Inferior parietal cortex (tissue), 1 donor: ENCODE measurements around the gene KLK10.

Experiments
- DNase-seq: peaks from one replicate; pipeline ENCODE4 v3.0.0-alpha.2; 2016; ENCODE audit errors: extremely low spot score

The KLK10 gene, protein sequence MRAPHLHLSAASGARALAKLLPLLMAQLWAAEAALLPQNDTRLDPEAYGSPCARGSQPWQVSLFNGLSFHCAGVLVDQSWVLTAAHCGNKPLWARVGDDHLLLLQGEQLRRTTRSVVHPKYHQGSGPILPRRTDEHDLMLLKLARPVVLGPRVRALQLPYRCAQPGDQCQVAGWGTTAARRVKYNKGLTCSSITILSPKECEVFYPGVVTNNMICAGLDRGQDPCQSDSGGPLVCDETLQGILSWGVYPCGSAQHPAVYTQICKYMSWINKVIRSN

DNA sequence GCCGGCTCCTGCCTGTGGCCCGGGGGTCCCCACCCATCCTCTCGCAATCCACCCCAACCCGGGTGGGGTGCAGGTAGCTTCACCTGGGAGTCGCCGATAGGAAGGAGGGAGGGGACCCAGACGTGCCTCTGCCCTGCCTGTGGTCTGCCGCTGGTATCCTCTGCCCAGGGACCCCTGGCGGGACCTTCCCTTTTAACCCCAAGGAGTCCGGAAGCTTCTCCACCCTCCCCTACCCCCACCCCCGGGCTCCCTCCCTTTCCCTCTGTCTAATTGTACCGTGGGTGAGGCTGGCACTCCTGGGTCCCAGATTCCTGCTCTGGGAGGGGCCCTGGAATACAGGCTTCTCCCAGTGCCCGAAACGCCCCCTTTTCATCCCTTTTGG lies at the start of gene KLK10:
TSS of gene KLK10 (minus strand) at position 166 of the 382 bp plus-strand sequence. CDS start 579 bp downstream, outside the sequence.
- DNase-seq: no peak

DNA sequence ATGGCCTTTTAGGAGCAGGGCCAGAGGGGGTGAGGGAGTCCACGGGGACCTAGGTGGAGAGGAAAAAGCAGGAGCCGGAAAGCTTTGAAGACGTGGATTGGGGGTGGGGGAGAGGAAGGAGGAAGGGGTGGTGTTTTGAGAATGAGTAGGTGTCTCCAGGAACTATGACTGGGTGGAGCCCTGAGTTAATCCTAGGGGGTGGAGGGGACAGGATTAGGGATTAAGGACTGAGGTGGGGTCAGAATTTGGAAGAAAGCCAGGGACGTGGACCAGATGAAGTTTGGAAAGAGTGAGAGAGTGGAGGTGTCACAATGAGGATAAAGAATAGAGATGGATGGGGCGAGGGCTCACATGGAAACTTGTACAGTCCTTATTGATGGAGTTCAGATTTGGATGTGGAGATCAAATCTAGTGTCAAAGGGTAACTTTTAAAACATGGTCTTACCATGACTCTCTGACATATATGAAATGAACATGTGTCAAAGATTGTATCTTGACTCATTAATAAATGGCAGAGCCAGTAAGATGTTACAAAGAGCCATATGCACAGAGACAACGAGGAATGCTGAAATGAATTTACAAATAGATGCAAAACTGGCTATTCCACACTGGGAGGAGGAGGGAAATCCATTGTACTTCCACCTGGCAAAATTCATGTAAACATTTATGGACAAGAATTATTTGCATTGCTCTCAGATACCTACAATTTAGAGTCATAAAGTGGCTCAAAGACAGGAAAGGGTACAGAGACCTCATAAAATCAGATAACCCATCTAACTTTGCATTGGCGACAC lies 47.1 kb upstream of the KLK10 start:
- no peak for DNase-seq

DNA sequence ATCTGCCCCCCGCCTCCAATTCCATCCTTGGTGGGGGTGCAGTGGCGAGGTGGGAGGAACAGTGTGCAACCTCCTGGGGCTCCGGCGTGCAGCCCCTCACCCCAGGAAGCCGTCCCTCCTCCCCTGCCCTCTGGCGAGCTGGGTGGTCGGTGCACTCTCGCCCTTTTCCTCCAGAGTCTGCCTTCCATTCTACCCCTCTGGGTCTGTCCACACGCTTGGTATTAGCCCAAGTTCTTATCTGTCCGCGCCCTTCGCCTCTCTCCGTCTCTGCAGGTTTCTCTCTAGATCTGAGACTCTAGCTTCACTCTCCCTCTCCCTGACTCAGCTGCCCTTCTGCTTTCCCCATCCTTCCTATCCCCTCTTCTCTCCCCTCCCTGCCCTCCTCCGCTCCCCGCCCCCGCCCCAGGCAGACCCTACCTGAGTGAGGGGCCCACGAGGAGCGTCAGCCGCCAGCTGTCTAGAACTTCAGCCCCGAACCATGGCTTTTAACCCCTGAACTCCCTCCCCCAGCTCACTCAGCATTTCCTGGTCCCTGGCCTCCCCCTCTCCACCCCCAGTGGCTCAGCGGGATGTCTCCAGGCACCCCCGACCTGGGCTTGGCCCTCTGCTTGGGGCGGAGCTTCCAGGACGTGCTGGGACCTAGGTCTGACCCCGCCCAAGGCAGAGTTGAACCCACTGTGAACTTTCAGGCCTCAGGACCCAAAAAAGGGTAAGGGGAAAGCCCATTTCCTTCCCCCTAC lies 45.9 kb upstream of the KLK10 start:
- no peak for DNase-seq

DNA sequence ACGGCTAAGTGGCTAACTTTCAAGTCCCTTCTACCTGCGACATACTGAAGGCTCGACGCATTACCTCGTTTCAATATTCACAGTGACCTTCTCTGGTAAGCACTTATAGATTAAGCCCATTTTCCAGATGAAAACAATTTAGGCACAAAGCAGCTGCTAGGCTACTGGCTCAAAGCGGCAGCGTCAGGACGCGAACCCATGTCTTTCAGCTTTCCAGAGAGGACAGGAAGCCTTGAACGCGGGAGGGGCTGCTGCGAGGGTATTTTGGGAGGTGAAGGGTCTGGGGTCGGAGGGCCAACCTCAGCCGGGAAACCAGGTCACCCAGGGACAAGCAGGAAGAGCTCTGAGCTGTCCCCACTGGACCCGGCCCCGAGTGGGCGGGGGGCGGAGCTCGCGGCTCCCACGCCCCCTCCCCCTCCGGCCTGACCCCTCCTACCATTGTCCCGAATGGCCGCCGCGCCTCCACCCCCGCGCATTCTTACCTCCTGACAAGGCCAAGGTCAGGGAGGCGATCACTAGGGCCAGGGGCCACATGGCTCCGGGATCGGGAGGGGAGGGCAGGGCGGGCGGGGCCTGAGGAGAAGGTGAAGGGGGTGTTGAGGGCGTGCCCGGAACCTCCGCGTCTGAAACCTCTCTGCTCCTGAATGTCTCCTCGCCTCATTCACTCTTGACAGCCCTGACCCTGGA lies 45.2 kb upstream of the KLK10 start, which contains the start of gene KLK13:
TSS of gene KLK13 (minus strand) at position 559 of the 687 bp plus-strand sequence. CDS start at position 534, 25 bp downstream.
- DNase-seq: no peak

DNA sequence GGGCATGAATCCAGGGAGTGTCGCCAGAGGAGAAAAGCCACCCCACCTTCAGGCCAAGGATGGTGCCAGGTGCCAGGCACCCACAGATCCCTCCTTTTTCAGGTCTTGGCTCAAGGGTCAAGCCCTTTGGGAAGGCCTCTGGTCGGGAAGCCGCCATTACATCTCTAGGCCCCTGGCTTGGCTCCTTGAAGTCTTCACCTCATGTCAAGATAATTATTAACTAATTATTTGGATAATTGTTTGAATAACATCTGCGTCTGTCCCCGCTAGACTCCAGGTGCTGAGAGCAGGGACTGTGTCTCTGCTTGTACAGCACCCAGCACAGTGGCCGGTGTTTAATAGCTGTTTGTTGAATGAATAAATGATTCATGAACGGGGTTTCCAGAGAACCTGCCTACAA lies 44.2 kb upstream of the KLK10 start:
- no peak for DNase-seq

DNA sequence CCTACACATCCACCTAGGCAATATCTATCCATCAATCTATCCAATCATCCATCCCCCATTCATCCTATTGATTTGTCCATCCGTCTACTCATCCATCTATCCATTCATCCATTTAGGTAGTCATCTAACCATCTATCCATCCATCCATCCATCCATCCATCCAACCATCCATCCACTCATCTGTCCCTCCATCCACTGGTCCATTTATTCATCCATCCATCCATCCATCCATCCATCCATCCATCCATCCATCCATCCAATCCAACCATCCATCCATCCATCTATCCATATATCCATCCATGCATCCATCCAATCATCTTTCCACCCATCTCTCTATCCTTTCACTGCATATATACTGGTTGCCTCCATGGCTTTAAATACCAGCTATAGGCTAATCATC lies 41.5 kb upstream of the KLK10 start:
- DNase-seq: no peak

DNA sequence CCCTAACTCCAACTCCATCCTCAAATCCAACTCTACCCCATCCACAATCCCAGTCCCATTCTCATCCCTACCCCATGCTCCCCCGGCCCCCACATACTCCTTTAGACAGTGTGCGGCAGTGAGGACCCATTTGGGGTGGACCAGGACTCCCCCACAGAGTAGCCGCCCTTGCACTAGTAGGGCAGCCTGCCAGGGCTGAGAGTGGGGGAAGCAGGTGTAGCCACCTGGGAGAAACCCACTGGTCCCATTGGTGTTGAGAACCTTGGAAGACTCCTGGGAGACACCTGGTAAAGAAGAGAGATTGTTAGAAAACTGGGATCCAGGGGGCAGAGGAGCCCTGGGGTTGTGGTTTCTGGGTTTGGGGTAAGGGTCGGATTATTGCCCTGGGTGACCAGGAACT lies 40.8 kb upstream of the KLK10 start:
- DNase-seq: no peak

DNA sequence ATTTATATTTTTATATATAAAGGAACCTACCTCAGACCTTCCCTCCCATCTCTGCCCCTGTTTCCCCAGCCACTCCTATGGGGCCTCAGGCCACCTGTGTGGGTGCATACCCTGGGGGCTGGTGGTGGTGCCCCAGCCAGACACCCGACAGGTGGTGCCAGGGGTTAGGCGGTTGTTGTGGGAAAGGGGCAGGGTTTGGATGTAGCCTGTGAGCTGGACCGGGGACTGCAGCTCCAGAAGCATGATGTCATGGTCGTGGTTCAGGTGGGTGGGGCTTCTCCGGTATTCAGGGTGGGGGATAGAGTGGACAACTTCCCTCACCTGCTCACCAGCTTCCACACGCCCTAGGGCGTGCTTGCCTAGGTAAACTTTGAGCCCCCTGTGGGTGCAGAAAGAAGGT lies 40.2 kb upstream of the KLK10 start:
- no peak for DNase-seq

DNA sequence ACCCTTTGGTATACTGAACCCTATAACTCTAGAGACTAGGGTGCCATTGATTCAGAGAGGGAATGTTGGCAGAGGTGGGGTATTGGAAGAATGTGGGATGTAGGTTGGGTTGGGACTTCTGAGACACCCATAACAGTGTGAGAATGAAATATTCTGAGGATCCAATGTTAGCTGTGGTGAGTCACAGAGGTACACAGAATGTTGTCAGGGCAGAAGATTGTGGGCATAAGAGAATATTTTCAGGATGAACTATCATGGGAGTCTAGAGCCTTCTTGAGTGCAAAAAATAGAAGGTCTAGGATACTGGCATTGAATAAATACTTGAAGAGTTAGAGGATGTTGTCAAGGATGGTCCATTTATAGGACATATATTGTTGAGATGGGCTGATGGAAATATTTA lies 36.4 kb upstream of the KLK10 start:
- DNase-seq: no peak

DNA sequence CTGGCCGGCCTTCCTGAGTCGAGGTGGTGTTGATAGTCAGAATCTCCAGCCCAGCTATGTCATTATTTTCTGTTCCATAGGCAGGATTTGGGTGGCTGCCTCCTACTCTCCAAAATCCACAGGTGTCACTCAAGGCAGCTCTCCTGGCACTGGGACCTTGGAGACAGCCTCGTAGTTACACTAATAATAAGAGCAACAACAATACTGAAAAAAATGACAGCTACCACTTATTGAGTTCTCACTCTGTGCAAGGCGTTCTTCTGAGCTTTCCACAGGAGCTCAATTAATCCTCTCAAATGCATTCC lies 27.5 kb upstream of the KLK10 start:
- no peak for DNase-seq

DNA sequence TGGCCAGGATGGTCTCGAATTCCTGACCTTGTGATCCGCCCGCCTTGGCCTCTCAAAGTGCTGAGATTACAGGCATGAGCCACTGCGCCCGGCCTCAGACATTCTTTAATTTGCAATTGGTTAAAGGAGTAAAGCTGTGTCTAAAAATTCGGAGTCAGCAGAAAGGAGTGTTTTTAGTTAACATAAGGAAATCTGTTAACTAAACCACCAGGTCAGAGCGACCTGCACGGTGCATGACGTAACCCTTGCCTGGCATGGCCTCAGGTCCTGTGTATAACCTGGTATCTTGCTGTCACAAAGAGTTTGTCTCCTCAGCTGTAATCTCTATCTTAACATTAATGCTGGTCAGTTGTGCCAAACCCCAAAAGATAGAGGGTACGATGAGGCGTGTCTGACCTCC lies 24.8 kb upstream of the KLK10 start:
- DNase-seq: no peak

DNA sequence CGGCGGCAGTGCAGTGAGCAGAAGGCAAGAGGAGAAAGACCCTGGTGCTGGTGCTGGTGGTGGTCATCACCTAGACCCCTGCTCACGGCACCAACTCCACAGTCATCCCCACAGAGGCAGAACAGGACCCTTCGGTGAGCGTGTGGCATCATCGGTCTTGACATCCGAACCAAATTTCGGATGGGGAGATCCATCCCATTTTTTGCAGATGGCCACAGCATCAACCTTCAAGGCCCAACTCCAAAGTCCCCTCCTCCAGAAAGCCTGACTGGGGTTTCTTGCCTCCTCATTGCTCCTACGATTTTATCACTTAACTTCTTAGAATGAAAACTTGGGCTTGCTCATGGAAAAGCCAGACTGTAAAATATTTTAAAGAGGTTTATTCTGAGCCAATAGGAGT lies 24.0 kb upstream of the KLK10 start:
- DNase-seq: no peak

DNA sequence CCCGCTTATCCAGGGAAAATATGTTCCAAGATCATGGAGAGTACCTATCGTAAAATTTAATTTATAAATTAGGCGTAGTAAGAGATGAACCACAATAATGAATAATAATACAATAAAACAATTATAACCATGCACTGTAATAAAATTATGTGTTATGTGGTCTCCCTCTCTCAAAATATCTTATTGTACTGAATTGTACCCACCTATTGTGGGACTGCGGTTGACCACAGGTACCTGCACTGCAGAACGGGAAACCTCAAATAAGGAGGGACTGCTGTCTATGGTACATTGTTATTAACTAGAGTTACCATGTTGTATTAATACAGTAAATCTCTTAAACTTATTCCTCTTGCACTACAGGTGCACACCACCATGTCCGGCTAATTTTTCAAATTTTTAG lies 20.6 kb upstream of the KLK10 start:
- DNase-seq: no peak

DNA sequence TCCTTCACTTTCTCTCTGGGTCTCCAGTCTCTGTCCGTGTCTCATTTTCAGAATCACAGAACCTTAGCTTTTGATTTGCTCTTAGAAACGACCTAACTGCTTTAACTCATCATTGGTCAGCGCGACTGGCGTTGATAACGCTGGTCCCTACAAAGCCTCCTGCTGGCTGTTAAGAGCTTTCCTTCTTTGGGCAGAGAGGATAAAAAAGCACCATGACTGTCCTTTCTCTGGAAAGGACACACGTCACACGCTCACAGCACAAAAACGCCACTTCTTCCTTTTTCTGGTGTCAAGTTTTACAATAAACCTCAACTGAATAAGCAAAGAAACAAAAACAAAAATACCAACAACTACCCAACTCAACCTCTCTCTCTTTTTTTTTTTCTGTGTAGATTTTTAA lies 17.0 kb upstream of the KLK10 start:
- no peak for DNase-seq

DNA sequence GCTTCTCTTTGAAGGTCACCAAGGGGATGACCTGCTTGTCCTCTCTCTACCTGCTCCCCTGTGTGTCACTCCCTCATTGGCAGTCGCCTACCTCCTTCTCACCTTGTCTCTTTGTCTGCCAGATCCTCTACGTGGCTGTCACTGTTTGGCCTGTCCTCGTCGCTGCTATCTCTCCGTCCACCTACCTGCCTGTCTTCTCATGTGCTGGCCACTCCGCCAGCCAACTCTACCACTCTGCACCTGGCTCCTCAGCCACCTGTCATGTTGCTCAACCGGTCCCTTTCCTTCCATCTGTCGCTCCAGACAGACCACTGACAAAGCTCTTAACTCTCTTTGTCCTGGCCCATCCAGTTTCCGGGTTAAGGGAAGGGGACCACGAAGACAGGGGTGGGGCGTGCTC lies 15.2 kb upstream of the KLK10 start, which contains the start of gene KLK12:
TSS of gene KLK12 (minus strand) at position 299 of the 400 bp plus-strand sequence. CDS start 381 bp downstream, outside the sequence.
- DNase-seq: no peak

DNA sequence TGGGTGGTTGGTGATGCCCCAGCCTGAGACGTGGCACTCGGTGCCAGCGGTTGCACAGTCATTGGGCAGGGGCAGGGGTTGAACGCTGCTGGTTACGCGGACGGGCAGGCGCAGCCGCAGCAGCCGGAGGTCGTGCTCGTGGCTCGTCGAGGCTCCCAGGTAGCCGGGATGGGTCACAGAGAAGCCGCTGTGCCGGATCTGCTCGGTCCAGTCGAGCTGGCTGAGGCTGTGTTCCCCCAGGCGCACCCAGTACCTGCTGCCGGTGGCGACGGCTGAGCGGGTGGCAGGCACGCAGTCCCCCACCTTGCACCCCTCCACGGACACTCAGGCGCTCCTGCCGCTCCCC lies 12.3 kb upstream of the KLK10 start:
- DNase-seq: no peak

DNA sequence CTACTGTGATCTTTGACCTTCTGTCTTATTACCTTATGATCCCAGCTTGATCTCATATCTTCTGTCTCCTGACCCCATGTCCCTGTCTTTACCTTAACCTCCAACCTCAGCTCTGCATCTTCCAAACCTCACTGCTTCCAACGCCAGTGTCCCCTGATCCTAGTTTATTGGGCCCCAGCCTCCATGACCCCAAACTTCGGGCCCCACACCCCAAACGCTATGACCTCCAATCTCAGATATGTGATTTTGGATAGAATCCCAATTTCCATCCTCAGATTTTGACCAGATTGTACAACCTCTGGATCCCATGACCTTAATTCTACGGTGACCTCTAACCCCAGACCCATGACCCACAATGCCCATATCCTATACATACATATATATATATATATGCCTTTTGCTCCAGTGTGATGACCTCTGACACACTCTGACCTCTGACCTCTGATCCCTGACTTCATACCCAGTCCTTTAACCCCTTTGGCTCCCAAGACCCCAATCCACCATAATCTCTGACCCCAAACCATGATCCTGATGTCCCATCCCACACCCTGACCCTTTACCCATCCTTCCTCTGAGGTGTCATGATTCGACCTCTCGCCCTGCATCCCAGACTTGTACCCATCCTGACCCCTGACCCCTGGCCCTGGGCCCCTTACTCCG lies 11.8 kb upstream of the KLK10 start:
- DNase-seq: no peak

DNA sequence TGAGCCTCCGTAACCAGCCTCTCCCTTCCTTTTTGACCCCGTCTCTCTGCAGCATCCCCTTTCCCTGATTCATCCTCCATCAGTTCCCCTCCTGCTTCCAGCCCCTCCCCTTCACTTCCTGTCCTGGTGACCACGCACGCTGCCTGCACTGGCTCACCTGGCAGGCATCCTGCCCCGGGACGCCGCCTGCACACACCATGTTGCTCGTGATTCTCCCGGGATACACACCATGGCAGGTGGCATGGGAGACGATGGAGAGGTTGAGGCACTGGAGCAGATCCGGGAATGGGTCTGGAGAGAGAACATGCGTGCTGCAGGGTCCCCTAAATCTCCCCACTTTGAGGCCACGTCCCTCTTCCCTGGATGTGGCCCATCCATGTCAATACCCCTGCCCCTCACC lies 11.1 kb upstream of the KLK10 start:
- no peak for DNase-seq

DNA sequence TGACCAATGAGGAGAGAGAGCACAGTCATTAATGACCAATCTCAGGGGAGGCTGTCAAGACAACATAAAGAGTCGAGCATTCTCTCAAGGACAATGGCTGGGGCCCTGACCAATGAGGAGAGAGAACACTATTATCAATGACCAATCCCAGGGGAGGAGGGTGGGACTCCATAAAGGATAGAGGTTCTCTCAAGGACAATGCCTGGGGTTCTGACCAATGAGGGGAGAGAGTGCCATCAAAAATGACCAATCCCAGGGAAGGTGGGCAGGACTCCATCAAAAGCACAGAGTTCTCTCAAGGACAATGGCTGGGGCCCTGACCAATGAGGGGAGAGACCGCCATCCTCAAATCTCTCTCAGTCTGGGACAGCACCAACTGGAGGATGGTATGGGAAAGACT lies 10.2 kb upstream of the KLK10 start:
- no peak for DNase-seq

DNA sequence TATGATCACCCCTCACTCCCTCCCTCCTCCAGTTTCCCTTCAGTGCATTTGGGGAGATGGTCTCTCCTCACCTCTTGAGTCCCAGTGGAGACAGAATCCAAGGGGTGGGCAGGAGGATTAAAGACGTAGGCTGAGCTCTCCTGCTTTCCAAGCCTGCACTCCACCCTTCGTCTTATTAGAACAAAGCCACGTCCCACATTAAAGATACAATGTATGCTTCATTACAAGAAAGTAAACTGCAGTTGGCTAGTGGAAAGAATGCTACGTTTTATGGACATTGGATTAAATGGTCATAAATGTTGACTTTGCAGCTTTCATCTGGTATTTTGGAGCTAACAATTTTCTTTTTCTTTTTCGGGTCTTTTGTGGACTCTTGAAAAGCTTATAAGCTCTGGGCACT lies 8.4 kb upstream of the KLK10 start:
- no peak for DNase-seq

DNA sequence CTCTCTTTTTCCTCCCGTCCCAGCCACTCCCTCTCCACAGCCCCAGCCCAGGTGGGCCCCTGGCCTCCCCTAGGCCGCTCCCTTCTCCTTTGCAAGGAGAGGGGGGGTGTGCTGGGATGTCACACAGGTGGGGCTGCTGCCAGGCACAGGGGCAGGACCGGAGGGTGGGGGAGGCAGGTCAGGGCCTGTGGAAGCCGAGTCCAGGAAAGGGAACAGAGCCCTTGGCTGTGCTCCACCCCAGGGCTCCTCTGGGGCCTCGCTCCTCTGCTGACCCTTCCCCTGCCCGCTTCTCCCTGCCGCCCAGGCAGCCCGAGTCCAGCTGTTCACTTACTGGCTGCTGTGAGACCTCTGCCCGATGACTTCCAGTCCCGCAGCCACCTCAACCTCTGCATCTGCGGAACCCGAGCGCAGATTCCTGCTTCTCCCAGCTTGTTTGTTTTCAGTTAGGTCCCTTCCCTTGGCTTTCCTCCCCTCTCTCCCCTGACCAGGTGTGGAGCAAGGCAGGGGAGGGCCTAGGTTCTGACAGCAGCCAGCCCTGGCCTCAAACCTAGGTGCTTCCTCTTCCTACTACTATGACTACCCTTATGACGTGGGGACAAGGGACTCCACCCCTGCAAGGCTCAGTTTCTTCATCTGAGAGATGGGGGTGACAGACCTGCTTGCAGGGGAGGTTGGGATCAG lies 7.8 kb upstream of the KLK10 start:
- no peak for DNase-seq
